Gastroesophageal sphincter (tissue), 4 donors: ENCODE measurements around the gene TMEM232. TPM values are rescaled to one million over a fixed set of nuclear protein-coding genes. Genes with fewer than 3 reads are reported as not detected.

Source experiments
- ATAC-seq: fragments of 150-250 bp; one replicate; pipeline ENCODE4 v1.9.1; 2016; ENCODE audit warnings: mild to moderate bottlenecking, moderate library complexity
- H3K27ac ChIP-seq, 4 donors: fragments of 200-600 bp; sonication (generic) in 3 of 4; 1 replicate in 3 of 4; 2 replicates in 1 of 4; pipeline ENCODE4 v1.5.1; 2016 to 2019
- H3K27me3 ChIP-seq: fragments of 200-600 bp; sonication (generic); one replicate; pipeline ENCODE4 v1.5.1; 2019
- H3K36me3 ChIP-seq, 2 donors: fragments of 200-600 bp; sonication (generic); one replicate each; pipeline ENCODE4 v1.5.1; 2019; ENCODE audit warnings: control low read depth in 1 of 2
- H3K4me1 ChIP-seq, 3 donors: fragments of 200-600 bp; sonication (generic); 1 replicate in 2 of 3; 2 replicates in 1 of 3; pipeline ENCODE4 v1.5.1; 2016 to 2019; ENCODE audit warnings: control low read depth in 2 of 3
- H3K4me3 ChIP-seq, 2 donors: fragments of 200-600 bp; sonication (generic); one replicate each; pipeline ENCODE4 v1.5.1; 2019; ENCODE audit warnings: mild to moderate bottlenecking in 1 of 2, moderate library complexity in 1 of 2
- H3K9me3 ChIP-seq, 3 donors: fragments of 200-600 bp; sonication (generic); one replicate each; pipeline ENCODE4 v1.5.1; 2017 to 2019; ENCODE audit warnings: control low read depth in 2 of 3
- EP300 ChIP-seq: sonication (generic); formaldehyde crosslinking; IDR thresholded peaks from one replicate; pipeline ENCODE4 v1.6.1; 2017; ENCODE audit warnings: antibody characterized with exemption, mild to moderate bottlenecking
- POLR2A ChIP-seq, 2 donors: fragments of 450-650 bp; IDR thresholded peaks; one replicate each; pipeline ENCODE4 v1.6.1; 2017; ENCODE audit warnings: antibody characterized with exemption in 2 of 2, mild to moderate bottlenecking in 2 of 2, moderate library complexity in 1 of 2
- POLR2AphosphoS5 ChIP-seq: sonication (generic); formaldehyde crosslinking; IDR thresholded peaks from one replicate; pipeline ENCODE4 v1.6.1; 2017; ENCODE audit warnings: antibody characterized with exemption
- WGBS, 2 donors: methylation state at CpG; one replicate each; pipeline ENCODE4 v1.1.5; 2018; ENCODE audit warnings: low coverage in 1 of 2; 5-methylcytosine and 5-hydroxymethylcytosine counted together
- total RNA-seq, 4 donors: library from RNA; depleted of rRNA; stranded (reverse); fragments of >200 nt; gene quantifications; one replicate each; pipeline ENCODE4 v1.1.0, GENCODE V29; 2016
- TF ChIP-seq, protein P1 (sequence below), 4 experiments: fragments of 200-600 bp in 2 of 4; fragments of 450-650 bp in 2 of 4; sonication (generic) in 1 of 4; IDR thresholded peaks; one replicate each; pipeline ENCODE4 v1.5.1; 2017 to 2019; ENCODE audit warnings: antibody characterized with exemption in 4 of 4, mild to moderate bottlenecking in 2 of 4, moderate library complexity in 2 of 4

The TMEM232 gene
- total RNA-seq, 4 donors from 2014 or later = 2.2 to 5.1 (median 3.8) TPM

DNA sequence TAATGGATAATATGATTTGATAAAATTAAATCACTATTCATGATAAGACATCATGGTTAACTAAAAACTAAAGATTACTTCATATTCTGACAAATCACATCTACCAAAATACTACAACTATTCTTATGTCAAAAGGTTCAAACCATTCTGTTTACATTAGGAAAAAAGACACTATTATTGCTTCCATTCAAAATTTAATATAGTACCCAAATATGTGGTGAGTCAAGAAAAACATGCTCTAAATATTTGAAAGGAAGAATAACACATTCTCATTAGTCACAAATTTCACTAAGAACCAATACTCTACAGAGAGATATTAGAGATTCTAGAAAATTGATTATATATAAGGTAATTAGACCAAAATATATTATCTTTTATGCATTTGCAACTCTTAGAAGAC lies 234.0 kb downstream of the TMEM232 start:
- H3K4me3 ChIP-seq = no peak overlapping the region
- no peaks in the 10 kb centered on the region for H3K4me1 ChIP-seq
- no peaks in the 10 kb centered on the region for H3K9me3 ChIP-seq
- H3K27me3 ChIP-seq = no peaks in the 10 kb centered on the region
- H3K27ac ChIP-seq = no peak overlapping the region
- TF ChIP-seq POLR2AphosphoS5 = no peak
- no peak for ATAC-seq
- no peaks in the 10 kb centered on the region for H3K36me3 ChIP-seq

DNA sequence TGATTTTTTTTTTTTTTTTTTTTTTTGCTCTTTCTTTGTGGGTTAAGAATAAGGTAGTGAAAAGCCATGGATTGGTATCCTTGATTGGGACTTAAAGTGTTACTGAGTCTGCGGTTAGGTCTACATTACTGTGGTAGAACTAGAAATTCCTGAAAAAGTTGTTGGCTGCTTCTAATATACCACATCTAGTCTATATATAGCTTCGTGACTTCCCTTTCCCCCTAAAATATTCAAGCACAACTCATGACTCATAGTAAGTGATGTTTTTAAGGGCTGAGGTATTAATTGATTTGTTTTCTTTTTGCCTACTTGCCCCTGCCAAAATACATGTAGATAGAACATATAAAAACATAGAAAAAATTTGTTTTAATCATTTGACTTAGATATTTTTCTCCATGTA lies 247.6 kb downstream of the TMEM232 start:
- no peak overlapping the region for H3K27ac ChIP-seq

DNA sequence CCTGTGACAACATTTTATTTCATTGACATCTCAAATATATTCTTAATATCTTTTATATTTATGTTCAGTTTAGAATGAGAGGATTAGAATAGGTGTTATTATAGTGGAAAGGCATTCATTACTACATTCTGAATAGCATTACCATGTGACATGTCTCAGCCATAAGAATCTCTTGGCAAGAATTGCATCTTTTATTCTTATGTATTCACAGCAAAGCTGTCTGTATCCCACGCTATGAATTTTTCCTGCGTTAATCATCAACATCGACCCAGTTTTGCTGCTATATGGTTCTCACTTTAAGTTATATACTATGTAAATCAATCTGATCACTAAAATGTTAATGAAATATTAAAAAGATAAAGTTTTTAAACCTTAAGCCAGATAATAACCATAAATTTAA lies 248.6 kb downstream of the TMEM232 start:
- ATAC-seq = no peak
- Histone ChIP-seq H3K36me3 (no peaks in the 10 kb centered on the region), H3K27me3 (no peaks in the 10 kb centered on the region), H3K4me3 (no peak overlapping the region), H3K4me1 (no peaks in the 10 kb centered on the region), H3K9me3 (peaks cover 0 to 4% (median 0%) of the 10 kb centered on the region in 3 donors), H3K27ac (no peak overlapping the region)
- WGBS, 2 donors = 43 to 58% methylated on average over 3 of the region's 3 CpGs
- TF ChIP-seq, protein P1, sequence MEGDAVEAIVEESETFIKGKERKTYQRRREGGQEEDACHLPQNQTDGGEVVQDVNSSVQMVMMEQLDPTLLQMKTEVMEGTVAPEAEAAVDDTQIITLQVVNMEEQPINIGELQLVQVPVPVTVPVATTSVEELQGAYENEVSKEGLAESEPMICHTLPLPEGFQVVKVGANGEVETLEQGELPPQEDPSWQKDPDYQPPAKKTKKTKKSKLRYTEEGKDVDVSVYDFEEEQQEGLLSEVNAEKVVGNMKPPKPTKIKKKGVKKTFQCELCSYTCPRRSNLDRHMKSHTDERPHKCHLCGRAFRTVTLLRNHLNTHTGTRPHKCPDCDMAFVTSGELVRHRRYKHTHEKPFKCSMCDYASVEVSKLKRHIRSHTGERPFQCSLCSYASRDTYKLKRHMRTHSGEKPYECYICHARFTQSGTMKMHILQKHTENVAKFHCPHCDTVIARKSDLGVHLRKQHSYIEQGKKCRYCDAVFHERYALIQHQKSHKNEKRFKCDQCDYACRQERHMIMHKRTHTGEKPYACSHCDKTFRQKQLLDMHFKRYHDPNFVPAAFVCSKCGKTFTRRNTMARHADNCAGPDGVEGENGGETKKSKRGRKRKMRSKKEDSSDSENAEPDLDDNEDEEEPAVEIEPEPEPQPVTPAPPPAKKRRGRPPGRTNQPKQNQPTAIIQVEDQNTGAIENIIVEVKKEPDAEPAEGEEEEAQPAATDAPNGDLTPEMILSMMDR (IDR thresholded peaks at IDR 0.05) = no peak
- TF ChIP-seq POLR2AphosphoS5 (no peak), EP300 (no peak), POLR2A (IDR thresholded peaks at IDR 0.05) (no peak)

More for the DNA sequence above, 247.6 kb downstream of the TMEM232 start:
- Histone ChIP-seq H3K4me1 (no peaks in the 10 kb centered on the region), H3K27me3 (no peaks in the 10 kb centered on the region), H3K9me3 (peaks cover 0 to 4% (median 0%) of the 10 kb centered on the region in 3 donors), H3K36me3 (no peaks in the 10 kb centered on the region), H3K4me3 (no peak overlapping the region)
- no peak for TF ChIP-seq POLR2AphosphoS5
- TF ChIP-seq POLR2A (IDR thresholded peaks at IDR 0.05) = no peak
- TF ChIP-seq, protein P1 (IDR thresholded peaks at IDR 0.05) = no peak
- TF ChIP-seq EP300 = no peak
- no peak for ATAC-seq
- WGBS, 2 donors = 49 to 52% methylated on average over 2 of the region's 2 CpGs

DNA sequence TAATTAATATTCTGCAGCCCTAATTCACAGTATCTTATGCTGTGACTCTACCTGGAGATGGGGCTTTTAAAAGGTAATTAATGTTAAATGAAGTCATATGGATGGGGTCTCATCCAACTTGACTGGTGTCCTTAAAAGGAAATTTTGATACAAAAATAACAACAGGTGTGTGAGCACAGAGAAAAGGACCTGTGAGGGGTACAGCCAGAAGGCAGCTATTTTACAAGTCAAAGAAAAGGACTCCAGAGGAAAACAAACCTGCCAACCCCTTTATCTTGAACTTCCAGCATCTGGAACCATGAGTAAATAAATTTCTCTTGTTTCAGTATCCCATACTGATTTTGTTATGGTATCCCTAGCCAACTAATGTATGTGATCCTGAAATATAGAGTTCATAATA lies 250.3 kb downstream of the TMEM232 start:
- Histone ChIP-seq H3K4me3 (no peak overlapping the region), H3K36me3 (no peaks in the 10 kb centered on the region), H3K4me1 (no peaks in the 10 kb centered on the region), H3K9me3 (peaks cover 0 to 12% (median 0%) of the 10 kb centered on the region in 3 donors), H3K27ac (no peak overlapping the region), H3K27me3 (no peaks in the 10 kb centered on the region)
- ATAC-seq = no peak
- no peak for TF ChIP-seq POLR2AphosphoS5
- TF ChIP-seq, protein P1 (IDR thresholded peaks at IDR 0.05) = no peak
- TF ChIP-seq POLR2A (IDR thresholded peaks at IDR 0.05) = no peak
- TF ChIP-seq EP300 = no peak

DNA sequence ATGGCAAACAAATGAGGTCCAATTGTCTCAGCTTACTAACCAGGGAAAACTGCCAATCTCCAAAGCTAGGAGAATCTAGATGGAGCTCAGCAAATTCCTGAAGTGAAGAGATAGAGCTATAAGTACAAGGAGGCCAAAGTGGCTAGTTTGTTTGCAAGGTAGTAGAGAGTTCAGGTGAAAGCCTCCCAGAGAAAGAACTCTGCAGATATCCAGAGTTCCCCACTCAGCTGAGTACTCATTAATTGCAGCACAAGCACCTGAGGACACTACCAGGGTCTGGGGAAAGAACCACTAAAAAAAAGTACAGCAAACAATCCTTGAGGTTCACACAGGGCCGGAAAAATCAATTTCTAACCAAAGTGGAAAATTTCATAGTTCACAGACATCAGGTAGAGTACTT lies 250.9 kb downstream of the TMEM232 start:
- no peaks in the 10 kb centered on the region for H3K27me3 ChIP-seq
- TF ChIP-seq EP300 (no peak), POLR2A (IDR thresholded peaks at IDR 0.05) (no peak), POLR2AphosphoS5 (no peak)
- TF ChIP-seq, protein P1 (IDR thresholded peaks at IDR 0.05) = no peak
- 91 to 100% methylated on average over 1 of the region's 1 CpG for WGBS, 2 donors
- ATAC-seq = no peak
- H3K27ac ChIP-seq = no peak overlapping the region
- no peak overlapping the region for H3K4me3 ChIP-seq
- no peaks in the 10 kb centered on the region for H3K4me1 ChIP-seq
- H3K9me3 ChIP-seq = peaks cover 0 to 18% (median 0%) of the 10 kb centered on the region in 3 donors
- no peaks in the 10 kb centered on the region for H3K36me3 ChIP-seq
